GM12874 (cell line): ENCODE results near the gene CABP4.

Source experiments
- CTCF ChIP-seq: IDR thresholded peaks from 2 replicates; pipeline ENCODE4 v1.5.1; 2011; ENCODE audit warnings: low read depth, mild to moderate bottlenecking, control low read depth, low read length, moderate library complexity; ENCODE audit not compliant: insufficient read depth

Gene CABP4

GRCh38 chr11:67415501-67416304, 39.5 kb upstream of the CABP4 start, which contains the start of gene CARNS1:
Gene CARNS1, plus strand, starts transcription at chr11:67415678. Its CDS starts 522 bp downstream, at chr11:67416200.
- no peak for TF ChIP-seq CTCF

- TF ChIP-seq CTCF, result no peak
Observed at GRCh38 chr11:67416416-67417335, 38.5 kb upstream of the CABP4 start.

GRCh38 chr11:67417425-67417824, 37.7 kb upstream of the CABP4 start:
- no peak for TF ChIP-seq CTCF

GRCh38 chr11:67418476-67419281, 36.5 kb upstream of the CABP4 start:
- no peak for TF ChIP-seq CTCF

GRCh38 chr11:67419325-67420049, 35.7 kb upstream of the CABP4 start:
- TF ChIP-seq CTCF, result no peak

- TF ChIP-seq CTCF, result no peak
Observed at GRCh38 chr11:67420147-67420645, 35.0 kb upstream of the CABP4 start.
